OCI-LY1 (cell line): ENCODE results near the gene GVQW3.

ENCODE experiments used
- CTCF ChIP-seq: fragments of 200-600 bp; sonication (generic), shearing (Covaris generic); IDR thresholded peaks from 2 replicates; pipeline ENCODE4 v1.5.1; 2017; ENCODE audit warnings: mild to moderate bottlenecking, antibody characterized with exemption, low read length, moderate library complexity, mixed read lengths
- EZH2 ChIP-seq: fragments of 200-600 bp; sonication (generic), shearing (Covaris generic); IDR thresholded peaks from 2 replicates; pipeline ENCODE4 v1.8.0; 2017; ENCODE audit warnings: borderline replicate concordance, mixed run types, mild to moderate bottlenecking, antibody characterized with exemption, low read length, moderate library complexity, mixed read lengths

GRCh38 chr11:76347466-76347865 lies 33.7 kb upstream of the GVQW3 start:
- TF ChIP-seq CTCF (no peak), EZH2 (no peak)
